Esophagus squamous epithelium (tissue), 4 donors: ENCODE results near the gene UGT1A8.

Source experiments
- CTCF ChIP-seq, 6 experiments: fragments of 450-650 bp in 4 of 6; fragments of 200-600 bp in 2 of 6; sonication (generic) in 2 of 6; IDR thresholded peaks; one replicate each; pipeline ENCODE4 v1.5.1; 2016 to 2019; ENCODE audit warnings: antibody characterized with exemption in 6 of 6, mild to moderate bottlenecking in 4 of 6, moderate library complexity in 4 of 6
- POLR2A ChIP-seq, 4 donors: fragments of 450-650 bp; IDR thresholded peaks; one replicate each; pipeline ENCODE4 v1.6.1; 2017; ENCODE audit warnings: antibody characterized with exemption in 4 of 4, mild to moderate bottlenecking in 4 of 4, moderate library complexity in 3 of 4

- TF ChIP-seq POLR2A (IDR thresholded peaks at IDR 0.05) (no peak), CTCF (IDR thresholded peaks at IDR 0.05) (no peak)
Observed at GRCh38 chr2:233588400-233588799, 29.0 kb upstream of the UGT1A8 start.
